ENCODE data around the gene KIAA0232.
"Not testable (repeated sequence)": the region's sequence is repeated elsewhere in the genome, so short reads cannot be mapped to it uniquely, and the experiment has no call there.

The KIAA0232 gene

DNA sequence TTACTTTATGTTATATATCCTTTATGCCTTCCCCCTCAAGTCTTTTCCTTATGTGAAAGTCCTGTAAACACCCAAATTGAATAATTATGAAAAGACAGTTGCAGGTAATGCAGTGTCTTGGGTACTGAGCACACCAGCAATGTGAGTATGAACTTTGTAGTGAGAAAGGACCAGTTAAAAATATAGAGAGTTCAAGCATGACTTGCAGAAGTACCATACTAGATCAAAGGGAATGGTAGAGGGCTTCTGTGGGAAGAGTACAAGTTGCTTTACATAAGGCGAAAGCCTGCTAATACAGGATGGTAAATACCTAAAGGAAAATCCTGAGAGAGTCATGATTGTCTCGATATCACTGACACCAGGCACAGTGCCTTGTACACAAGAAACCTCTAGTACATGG is 25.7 kb downstream of the KIAA0232 start:
- no peak for DNase-seq

DNA sequence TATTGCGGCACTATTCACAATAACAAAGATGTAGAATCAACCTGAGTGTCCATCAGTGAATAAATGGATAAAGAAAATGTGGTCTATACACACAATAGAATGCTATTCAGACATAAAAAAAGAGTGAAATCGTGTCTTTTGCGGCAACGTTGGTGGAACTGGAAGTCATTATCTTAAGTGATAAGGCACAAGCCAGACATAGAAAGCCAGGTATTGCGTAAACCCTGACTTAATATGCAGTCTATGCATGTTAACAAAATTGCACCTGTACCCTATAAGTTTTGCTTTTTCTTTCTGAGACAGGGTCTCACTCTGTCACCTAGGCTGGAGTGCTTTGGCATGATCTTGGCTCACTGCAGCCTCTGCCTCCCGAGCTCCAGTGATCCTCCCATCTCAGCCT is 28.6 kb downstream of the KIAA0232 start:
- DNase-seq: no peak

DNA sequence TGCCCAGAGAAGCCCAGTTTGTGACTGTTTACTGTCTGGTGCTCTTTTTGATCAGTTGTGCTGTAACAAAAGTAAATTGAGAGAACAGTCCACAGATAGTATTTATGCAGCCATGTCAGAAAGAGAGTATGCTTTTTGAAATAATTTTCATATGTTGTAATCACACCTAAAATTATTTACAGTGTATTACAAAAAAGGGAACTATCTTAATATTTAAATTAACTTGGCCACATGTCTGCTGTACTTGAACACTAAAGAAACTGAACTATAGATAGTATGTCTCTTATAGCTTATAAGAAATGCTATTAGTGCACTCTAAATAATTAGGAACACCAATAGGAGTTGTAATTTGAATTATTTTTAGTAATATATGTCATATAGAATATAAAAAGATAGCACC is 30.2 kb downstream of the KIAA0232 start:
- DNase-seq: no peak

DNA sequence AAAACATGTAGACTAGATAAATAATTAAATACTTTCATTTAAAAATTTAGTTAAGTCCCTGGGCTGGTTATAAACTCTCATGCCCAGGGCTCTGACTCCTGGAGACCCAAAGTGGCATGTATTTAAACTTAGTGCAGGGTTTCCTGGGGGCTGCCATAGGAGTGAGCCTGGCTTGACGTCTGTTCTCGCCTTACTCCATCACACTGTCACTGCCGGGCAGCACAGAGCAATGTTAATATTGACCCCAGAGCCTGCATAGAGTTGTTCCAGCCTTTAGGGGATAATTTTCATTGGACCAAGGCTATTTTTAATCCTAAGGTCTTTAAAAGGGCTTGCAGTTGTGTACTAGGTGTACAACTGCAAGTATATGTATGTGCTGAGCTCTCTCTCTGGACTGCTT is 31.2 kb downstream of the KIAA0232 start:
- no peak for DNase-seq

DNA sequence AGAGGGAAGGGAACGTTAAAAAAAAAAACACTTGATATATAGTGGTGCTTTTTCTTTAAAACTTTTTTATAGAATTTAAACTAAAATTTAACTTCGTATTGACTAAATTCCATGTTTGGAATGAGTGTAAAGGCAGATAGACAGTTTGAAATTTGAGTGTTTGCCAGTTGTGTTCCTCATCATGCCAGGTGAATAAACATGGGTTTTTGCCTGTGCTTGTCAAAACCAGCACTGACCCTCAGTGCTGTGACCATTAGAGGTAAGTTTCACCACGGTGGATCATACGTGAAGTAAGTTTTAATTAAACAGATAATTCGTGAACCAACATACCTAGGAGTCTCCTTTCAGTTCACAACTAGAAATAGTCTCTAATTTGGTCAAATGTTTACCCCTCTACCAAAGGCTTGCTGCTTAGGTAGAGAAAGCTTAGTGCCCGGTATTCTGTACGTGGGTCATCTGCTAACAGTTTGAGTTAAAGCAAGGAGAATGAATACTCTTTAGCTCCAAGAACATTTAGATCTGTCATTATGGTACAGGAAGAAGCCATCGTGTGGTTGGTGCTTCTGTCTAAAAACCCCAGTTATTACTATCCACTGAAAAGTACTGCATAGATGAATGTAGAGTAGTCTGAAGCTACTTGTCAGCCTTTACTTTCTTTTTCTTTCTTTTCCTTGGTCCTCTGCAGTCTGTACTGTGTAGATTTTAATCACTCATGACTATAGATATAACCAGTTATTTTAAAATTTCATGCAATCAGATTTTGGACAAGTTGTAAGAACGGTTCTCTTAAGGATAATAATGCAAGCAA is 32.7 kb downstream of the KIAA0232 start:
- DNase-seq: no peak

DNA sequence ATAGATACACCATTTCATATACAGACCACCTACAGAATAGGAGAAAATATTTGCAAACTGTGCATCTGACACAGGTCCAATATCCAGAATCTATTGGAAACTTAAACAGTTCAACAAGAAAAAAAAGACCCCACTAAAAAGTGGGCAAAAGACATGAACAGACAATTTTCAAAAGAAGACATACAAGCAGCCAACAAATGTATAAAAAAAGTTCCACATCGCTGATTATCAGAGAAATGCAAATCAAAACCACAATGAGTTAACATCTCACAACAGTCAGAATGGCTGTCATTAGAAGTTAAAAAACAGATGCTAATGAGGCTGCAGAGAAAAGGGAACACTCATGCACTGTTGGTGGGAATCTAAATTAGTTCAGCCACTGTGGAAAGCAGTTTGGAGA is 36.8 kb downstream of the KIAA0232 start:
- DNase-seq: no peak

DNA sequence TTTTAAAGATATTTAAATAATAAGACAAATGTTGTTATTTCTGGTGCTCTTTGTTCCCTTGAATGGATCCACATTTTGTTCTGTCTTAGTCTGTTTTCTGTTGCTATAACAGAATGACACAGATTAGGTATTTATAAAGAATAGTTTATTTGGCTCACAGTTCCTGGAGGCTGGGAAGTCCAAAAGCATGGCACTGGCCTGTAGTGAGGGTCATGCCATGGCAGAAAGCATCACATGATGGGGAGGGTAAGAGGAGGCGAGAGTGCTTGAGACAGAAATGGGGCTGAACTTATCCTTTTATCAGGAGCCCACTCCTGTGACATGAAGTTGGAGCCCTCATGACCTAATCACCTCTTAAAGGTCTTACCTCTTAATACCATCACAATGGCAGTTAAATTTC is 38.2 kb downstream of the KIAA0232 start:
- DNase-seq: no peak

DNA sequence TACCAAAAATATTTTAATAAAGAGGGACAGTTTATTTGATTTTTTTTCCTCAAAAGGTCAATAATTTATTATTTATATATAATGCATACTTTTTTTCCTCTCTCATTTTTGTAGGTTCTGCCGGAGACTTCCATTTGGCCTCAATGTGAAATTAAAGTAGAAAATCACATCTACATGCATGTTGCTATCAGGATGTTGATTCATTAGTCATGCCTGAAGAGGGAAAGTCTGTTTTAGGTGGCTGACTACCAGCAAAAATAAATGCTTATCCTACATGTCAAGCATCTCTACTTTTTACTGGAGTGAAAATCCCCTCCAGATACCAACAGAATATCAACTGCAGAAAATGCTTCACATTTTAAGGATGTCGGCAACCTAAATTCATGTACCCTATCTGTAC is 41.5 kb downstream of the KIAA0232 start:
- DNase-seq: no peak

DNA sequence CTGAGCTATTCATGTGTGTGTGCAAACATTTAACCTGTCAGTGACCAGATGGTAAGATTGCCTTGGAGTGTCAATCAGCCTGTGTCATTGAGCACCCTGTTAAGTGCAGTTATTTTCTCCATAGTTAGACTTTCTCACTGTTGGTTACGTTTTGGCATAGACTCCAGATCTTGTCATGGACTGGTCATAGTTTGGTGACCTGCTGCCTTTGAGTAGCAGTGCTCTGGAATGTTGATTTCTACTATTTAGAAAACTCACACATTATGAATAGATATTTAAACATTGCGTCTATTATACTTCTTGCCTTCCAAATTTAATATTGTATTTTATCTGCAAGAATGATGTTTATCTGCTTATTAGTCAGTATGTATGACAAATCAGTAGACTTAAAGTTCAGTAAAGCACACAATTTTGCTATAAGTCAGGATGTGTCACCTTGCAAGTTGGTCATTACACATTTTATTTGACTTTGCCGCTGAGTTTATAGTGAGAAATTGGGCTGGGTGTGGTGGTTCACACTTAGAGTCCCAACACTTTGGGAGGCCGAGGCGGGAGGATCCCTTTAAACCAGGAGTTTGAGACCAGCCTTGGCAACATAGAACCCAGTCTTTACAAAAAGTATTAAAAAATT is 42.4 kb downstream of the KIAA0232 start:
- DNase-seq: no peak

DNA sequence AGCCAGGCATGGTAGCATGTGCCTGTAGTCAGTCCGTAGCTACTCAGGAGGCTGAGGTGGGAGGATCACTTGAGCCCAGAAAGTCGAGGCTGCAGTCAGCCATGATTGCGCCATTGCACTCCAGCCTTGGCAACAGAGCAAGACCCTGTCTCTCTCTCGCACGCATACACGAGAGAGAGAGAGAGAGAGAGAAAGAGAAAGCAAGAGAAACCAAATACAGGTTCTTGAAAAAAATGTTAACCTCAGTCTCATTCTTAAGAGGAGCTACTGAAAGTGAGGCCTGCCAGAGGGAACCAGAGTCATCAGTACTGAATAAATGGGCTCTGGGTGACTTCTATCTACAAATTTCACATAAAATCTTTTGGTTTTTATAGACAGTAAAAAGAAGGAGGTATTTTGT is 42.9 kb downstream of the KIAA0232 start:
- no peak for DNase-seq

DNA sequence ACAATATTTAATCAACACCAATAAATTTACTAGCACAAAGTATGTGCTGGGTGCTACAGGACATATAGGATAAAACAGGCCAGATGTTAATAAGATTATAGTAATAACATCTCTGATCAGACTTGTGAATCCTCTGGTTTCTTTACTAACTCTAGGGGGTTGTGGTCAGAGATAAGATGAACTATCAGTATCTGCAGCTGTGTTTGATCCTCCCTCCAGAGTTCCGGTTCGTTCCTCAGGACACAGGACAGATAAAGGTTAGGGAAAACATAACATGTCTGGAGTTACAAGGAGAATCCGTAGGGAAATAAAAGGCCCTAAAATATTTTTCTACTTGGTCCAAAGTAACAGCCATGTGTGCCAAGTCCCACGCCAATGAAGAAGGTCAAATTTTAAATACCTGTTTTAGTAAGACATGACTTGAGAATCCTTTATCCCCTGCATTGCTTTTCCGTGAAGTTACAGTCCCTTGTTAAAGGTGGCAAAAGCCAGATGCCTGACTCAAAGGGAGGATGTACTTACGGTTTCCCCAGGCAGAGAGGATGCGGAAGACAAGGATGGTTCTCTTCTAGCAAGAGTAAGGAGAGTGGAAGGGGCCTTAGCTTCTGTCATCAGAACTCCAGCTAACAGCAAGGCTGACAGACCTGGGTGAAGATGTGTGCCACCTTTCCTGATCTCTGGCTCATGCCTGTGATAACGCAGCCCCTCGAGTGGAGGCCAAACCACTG is 44.4 kb downstream of the KIAA0232 start:
- no peak for DNase-seq

DNA sequence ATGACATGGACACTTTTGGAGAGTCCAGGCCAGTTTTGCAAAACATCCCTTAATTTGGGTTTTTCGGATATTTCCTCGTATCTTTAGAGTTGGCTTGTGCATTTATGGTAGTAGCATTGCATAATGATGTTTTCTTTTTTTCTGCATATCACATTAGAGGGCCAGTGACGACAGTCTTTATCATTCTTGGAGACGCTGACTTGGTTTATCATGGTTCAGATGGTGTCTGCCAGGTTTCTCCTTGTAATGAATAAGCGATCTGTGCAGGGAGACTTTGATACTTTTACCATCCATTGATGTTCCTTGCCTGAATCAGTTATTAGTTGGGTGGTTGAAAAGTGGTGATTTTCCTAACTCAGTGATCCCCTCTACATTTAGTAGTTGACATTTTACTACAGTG is 46.6 kb downstream of the KIAA0232 start:
- DNase-seq: no peak

DNA sequence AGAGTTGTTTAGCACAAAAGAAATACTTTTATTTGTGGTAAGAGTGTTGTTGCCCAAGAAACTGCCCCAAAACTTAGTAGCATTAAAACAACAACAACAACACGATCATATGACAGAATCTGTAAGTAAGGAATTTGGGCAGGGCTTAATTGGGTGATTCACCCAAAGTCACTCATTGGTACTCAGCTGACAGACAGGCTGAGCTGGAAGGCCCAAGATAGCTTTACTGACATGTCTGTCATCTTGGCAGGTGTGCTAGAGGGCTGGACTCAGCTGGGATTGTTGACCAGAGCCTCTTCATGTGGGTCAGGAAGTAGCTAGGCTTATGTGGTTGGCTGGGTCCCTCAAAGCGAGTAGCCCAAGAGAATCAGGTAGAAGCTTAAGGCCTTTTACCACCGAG is 52.3 kb downstream of the KIAA0232 start:
- no peak for DNase-seq

DNA sequence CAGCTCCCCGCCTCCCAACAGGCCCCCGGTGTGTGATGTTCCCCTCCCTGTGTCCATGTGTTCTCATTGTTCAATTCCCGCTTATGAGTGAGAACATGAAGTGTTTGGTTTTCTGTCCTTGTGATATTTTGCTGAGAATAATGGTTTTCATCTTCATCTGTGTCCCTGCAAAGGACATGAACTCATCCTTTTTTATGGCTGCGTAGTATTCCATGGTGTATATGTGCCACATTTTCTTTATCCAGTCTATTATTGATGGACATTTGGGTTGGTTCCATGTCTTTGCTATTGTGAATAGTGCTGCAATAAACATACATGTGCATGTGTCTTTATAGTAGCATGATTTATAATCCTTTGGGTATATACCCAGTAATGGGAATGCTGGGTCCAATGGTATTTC is 53.1 kb downstream of the KIAA0232 start:
- not testable (repeated sequence) for DNase-seq

DNA sequence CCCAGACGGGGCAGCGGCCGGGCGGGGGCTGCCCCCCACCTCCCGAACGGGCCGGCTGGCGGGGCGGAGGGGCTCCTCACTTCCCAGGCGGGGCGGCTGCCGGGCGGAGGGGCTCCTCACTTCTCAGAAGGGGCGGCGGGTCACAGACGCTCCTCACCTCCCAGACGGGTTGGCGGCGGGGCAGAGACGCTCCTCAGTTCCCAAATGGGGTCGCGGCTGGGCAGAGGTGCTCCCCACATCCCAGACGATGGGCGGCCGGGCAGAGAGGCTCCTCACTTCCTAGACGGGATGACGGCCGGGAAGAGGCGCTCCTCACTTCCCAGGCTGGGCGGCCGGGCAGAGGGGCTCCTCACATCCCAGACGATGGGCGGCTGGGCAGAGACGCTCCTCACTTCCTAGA is 54.6 kb downstream of the KIAA0232 start:
- DNase-seq: not testable (repeated sequence)

DNA sequence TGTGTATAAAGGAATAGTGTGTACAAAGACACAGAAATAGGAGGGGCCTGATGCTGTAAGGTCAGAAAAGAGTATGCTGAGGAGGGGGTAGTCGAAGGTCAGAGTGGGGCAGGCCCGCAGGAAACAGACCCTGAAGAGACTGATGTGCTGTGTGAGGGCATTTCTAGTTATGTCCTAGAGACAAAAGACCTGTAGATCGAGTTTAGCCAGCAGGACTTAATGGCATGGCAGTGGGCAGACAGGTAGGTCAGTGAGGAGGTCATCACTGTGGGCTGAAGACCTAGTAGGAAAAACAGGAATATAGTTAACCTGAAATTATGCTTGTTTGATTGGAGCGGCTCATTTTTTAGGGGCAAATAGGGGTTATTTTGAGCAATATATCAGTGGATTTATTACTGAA is 57.1 kb downstream of the KIAA0232 start:
- no peak for DNase-seq

DNA sequence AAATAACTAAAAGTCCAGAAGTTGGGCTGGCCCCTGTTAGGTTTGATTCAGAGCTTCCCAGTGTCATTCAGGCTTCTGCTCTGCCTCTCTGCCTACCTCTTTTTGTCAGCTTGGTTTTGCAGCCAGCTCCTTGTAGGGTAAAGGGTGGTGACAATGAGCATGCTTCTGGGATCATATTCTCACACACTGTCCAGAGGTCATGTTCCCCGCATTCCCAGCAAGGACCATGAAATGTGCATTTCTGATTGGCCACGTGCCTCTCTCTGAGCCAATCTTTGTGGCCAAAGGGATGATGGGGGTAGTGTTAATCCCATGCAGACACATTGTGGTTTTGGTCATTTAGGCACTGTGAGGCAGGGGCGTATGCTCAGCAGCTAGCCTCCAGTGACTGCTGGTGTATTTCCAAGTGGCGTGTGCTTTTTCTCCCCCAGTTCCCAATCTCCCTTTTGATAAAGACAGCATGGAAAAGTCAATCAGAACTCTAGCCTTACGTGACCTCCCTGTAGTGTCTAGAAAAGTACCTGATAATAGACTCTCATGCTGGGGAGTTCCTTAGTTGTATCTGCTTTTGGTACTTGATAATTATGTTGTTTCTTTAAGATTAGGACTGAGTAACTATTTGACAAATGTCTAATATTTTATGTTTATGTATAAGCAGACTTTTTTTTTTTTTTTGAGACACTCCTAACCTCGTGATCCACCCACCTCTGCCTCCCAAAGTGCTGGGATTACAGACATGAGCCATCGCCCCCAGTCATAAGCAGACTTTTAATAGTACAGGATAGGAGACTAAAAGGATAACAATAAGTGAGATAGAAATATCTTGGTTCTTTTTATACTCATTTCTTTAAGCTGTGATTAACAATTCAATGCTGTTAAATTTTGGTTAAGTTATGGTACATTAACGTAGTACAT is 57.8 kb downstream of the KIAA0232 start:
- no peak for DNase-seq

DNA sequence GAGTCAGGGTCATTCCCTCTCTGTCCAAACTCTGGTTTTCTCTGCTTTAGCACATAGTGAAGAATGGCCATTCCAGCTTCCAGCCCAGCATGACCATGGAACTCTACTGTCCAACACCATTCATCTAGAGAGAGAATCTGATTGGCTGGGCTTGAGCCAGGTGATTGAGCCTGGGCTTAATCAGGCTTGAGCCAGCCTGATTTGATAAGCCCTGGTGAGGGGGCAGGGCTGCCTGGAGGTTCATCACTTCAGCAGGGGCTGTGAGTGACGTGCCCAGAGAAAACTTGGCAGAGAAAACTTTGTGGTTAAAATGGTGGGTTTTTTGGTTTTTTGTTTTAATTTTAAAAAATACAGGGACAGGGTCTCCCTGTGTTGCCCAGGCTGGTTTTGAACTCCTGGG is 62.5 kb downstream of the KIAA0232 start:
- no peak for DNase-seq

DNA sequence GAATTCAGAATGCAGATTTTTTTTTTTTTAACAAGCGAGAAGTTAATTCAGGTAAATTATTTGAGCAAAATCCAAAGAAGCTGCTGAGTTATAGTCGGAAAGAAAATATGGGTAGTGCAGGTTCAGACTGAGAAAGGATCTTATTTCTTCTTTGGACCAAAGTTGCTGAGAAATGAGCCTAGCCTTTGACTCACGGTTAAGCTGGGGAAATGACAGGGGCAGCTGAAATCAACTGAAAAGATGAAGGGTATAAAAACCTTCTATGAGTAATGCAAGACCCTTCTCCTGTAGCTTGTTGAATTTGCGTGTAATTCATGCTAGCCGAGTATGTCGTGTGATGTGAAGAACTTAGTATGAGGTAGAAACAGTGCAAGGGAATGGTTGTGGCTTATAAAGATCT is 63.0 kb downstream of the KIAA0232 start:
- DNase-seq: no peak

DNA sequence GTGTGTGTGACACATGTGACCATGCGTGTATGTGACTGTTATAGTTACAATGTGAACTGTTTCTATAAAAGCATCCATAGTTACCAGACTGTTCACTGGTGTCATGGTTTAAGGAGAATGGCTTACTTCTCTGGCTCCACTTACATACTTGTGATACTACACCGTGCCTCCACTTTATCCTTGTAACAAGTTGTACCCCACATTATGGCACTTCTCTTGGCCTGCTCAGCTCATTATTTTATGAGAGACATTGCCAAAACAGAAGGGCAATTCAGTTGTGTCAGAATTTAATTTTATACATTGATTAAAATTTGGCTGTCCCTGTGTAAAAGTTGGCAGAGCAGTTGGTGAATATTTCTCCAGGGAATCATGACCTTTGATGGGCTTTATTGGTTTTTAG is 64.7 kb downstream of the KIAA0232 start:
- no peak for DNase-seq

DNA sequence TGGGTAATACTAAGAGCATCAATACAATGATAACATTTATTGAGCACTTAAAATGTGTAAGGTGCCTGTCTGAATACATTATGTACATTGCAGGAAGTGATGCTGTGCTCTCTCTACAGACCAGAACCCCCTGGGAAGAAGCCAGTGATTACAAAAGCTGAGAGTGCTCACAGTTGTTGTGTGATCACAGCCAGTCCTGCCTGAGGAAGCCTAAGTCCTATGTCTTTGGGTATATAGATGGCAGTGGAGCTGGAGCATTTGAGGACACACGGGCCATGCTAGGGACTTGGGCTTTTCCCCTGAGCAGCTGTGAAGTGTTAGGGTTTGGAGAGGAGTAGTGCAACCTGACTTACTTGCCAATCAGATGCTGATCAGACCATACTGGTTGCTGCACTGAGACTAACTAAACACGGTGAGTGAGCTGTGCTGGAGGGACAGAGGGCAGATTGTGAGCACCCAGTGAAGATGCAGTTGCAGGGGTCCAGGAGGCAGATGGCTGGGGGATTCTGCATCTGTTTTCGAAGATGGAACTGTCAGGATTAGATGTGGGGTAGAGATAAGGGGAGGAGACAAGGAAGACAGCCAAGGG is 66.3 kb downstream of the KIAA0232 start:
- no peak for DNase-seq

DNA sequence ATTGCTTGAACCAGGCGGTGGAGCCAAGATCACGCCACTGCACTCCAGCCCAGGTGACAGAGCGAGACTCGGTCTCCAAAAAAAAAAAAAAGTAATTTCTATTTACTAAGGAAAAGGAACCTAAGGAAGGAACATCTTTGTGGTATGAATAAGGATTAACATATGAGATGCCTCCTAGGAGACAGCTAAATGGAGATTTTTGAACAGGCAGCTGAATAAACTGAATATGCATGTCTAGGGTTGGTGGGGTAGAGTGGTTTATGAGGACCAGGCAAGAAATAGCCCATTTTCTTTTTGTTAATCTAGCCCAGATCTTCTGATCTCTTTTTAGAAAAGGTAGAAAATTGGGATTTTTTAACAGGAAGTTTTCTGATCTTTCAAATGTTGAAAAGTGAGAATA is 67.2 kb downstream of the KIAA0232 start:
- DNase-seq: no peak

DNA sequence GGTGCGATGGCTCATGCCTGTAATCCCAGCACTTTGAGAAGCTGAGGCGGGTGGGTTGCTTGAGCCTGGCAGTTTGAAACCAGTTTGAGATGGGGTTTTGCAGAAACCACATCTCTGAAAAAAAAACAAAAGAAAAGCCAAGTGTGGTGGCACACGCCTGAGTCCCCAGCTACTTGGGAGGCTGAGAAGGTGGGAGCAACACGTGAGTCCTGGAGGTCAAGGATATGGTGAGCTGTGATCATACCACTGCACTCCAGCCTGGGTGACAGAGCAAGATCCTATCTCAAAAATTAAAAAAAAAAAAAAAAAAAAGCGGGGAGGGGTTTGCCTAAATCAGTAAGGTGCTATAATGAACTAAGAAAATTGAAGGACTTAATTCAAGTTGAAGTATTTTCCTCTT is 68.9 kb downstream of the KIAA0232 start:
- no peak for DNase-seq

Data from femur (tissue), 1 donor.